OCI-LY7 (cell line): Measurements from ENCODE around the gene SSX2IP. TPM values are rescaled to one million over a fixed set of nuclear protein-coding genes. Genes with fewer than 3 reads are reported as not detected.
"Not testable (repeated sequence)": the region's sequence is repeated elsewhere in the genome, so short reads cannot be mapped to it uniquely, and the experiment has no call there.

ENCODE experiments used
- BruUV-seq: library from RNA; stranded (reverse); fragments of 400-500 nt; replicated peaks from 2 replicates; lab custom pipeline; 2021; lab: Mats Ljungman, UMichigan
- CTCF ChIA-PET: fragments of 300-600 bp; sonication (Branson Sonifier 250); formaldehyde crosslinking; loops from one replicate; lab custom pipeline; 2022; ENCODE audit warnings: antibody characterized with exemption; ENCODE audit not compliant: unreplicated experiment; lab: Charles Lee
- POLR2A ChIA-PET: fragments of 300-600 bp; sonication (Branson Sonifier 250); formaldehyde crosslinking; loops from one replicate; lab custom pipeline; 2022; ENCODE audit warnings: antibody characterized with exemption; lab: Charles Lee
- DNase-seq: peaks from one replicate; pipeline ENCODE4 v3.0.0-alpha.2; 2015; ENCODE audit warnings: low spot score
- H2AFZ ChIP-seq: fragments of 200-600 bp; sonication (generic), shearing (Covaris generic); 2 replicates; pipeline ENCODE4 v1.6.1; 2014; ENCODE audit warnings: mild to moderate bottlenecking, antibody characterized with exemption, low read length, moderate library complexity
- H3K27ac ChIP-seq: fragments of 200-600 bp; sonication (generic); 2 replicates; pipeline ENCODE4 v1.5.1; 2014; ENCODE audit warnings: mixed run types, low read depth, mild to moderate bottlenecking, moderate library complexity, low read length, inconsistent platforms; ENCODE audit not compliant: poor library complexity, severe bottlenecking
- H3K36me3 ChIP-seq: fragments of 200-600 bp; sonication (generic); 2 replicates; pipeline ENCODE4 v1.6.1; 2014; ENCODE audit warnings: mild to moderate bottlenecking, antibody characterized with exemption, low read length, moderate library complexity, mixed read lengths; ENCODE audit not compliant: insufficient read depth
- H3K4me1 ChIP-seq: fragments of 200-600 bp; sonication (generic); 2 replicates; pipeline ENCODE4 v1.5.1; 2014; ENCODE audit warnings: mild to moderate bottlenecking, low read length; ENCODE audit not compliant: insufficient read depth, poor library complexity, severe bottlenecking
- H3K4me2 ChIP-seq: fragments of 200-600 bp; sonication (generic); 2 replicates; pipeline ENCODE4 v1.6.1; 2014; ENCODE audit warnings: mild to moderate bottlenecking, low read length
- H3K4me3 ChIP-seq: fragments of 200-600 bp; sonication (generic); 2 replicates; pipeline ENCODE4 v1.5.1; 2014; ENCODE audit warnings: mild to moderate bottlenecking, low read depth, low read length; ENCODE audit not compliant: poor library complexity, severe bottlenecking
- H3K79me2 ChIP-seq: fragments of 200-600 bp; sonication (generic); 2 replicates; pipeline ENCODE4 v1.6.1; 2016; ENCODE audit warnings: low read depth, mild to moderate bottlenecking, low read length, moderate library complexity, mixed read lengths; ENCODE audit not compliant: insufficient read depth
- H3K9me2 ChIP-seq: fragments of 200-600 bp; sonication (generic); 2 replicates; pipeline ENCODE4 v1.6.1; 2016; ENCODE audit warnings: mild to moderate bottlenecking, low read length, mixed read lengths; ENCODE audit not compliant: insufficient read depth
- H3K9me3 ChIP-seq: fragments of 200-600 bp; sonication (generic); 2 replicates; pipeline ENCODE4 v1.6.1; 2014; ENCODE audit warnings: mild to moderate bottlenecking, mixed run types, low read length, mixed read lengths
- H4K20me1 ChIP-seq: fragments of 200-600 bp; sonication (generic); 2 replicates; pipeline ENCODE4 v1.6.1; 2014; ENCODE audit warnings: mild to moderate bottlenecking, antibody characterized with exemption, low read length, moderate library complexity, mixed read lengths; ENCODE audit not compliant: insufficient read depth
- CTCF ChIP-seq: fragments of 200-600 bp; sonication (generic); conservative IDR thresholded peaks from 2 replicates; pipeline ENCODE4 v1.5.1; 2014; ENCODE audit warnings: mild to moderate bottlenecking, antibody characterized with exemption, low read length, moderate library complexity, mixed read lengths
- EZH2phosphoT487 ChIP-seq: fragments of 200-600 bp; sonication (generic); IDR thresholded peaks from 2 replicates; pipeline ENCODE4 v1.6.1; 2018; ENCODE audit warnings: low read depth, borderline replicate concordance, mild to moderate bottlenecking, mixed run types, antibody characterized with exemption, low read length, moderate library complexity, mixed read lengths
- intact Hi-C: fragments of 100-400 bp; cut with micrococcal nuclease; formaldehyde crosslinking; loops from one replicate; pipeline ENCODE4 v1.10.0; 2022; ENCODE audit not compliant: unreplicated experiment
- total RNA-seq, 2 experiments: library from RNA; depleted of rRNA in 1 of 2; stranded (reverse); fragments of >200 nt in 1 of 2; shearing (Covaris generic) in 1 of 2; gene quantifications; 2 replicates each; pipeline ENCODE4 v1.2.3, GENCODE V29; 2014 to 2022

SSX2IP gene
- total RNA-seq, 2 experiments from 2014 or later, result 24.1 to 24.4 TPM

GRCh38 chr1:84598846-84599741 lies 91.2 kb downstream of the SSX2IP start:
- Histone ChIP-seq H3K79me2 (no peaks in the 10 kb centered on the region), H3K4me3 (no peak overlapping the region), H3K4me1 (peaks cover 8% of the 10 kb centered on the region), H4K20me1 (no peaks in the 10 kb centered on the region), H3K9me3 (no peaks in the 10 kb centered on the region), H3K9me2 (no peaks in the 10 kb centered on the region), H3K27ac (no peak overlapping the region), H3K36me3 (no peaks in the 10 kb centered on the region), H3K4me2 (peak overlapping the region; percentile 2; the same call in 1 of the 2 replicates), H2AFZ (no peak overlapping the region)
- intact Hi-C loops, result loop anchor here (2.0 kb wide), 1 partner anchor 20 kb away; no protein-coding TSS in a partner anchor
- no TSS peak for BruUV-seq
- POLR2A ChIA-PET, result interaction anchor here (0.8 kb wide), 1 partner anchor 14 kb away, joined by 3 read pairs; no protein-coding TSS in a partner anchor
- peak; percentile 15 for DNase-seq
- TF ChIP-seq EZH2phosphoT487, result no peak
- TF ChIP-seq CTCF, result no peak
- CTCF ChIA-PET, result no interaction called here

- ChIA-PET POLR2A (no interaction called here), CTCF (no interaction called here)
- Histone ChIP-seq H3K4me3 (no peak overlapping the region), H2AFZ (no peak overlapping the region), H3K4me2 (no peak overlapping the region), H3K27ac (no peak overlapping the region), H4K20me1 (no peaks in the 10 kb centered on the region), H3K9me2 (no peaks in the 10 kb centered on the region), H3K36me3 (no peaks in the 10 kb centered on the region), H3K79me2 (no peaks in the 10 kb centered on the region), H3K4me1 (peaks cover 8% of the 10 kb centered on the region), H3K9me3 (no peaks in the 10 kb centered on the region)
- no peak for DNase-seq
- no peak for TF ChIP-seq CTCF
- TF ChIP-seq EZH2phosphoT487, result no peak
- BruUV-seq, result no TSS peak
- intact Hi-C loops, result loop anchor here (2.0 kb wide), 1 partner anchor 20 kb away; no protein-coding TSS in a partner anchor
Measured at GRCh38 chr1:84598418-84598817, 91.8 kb downstream of the SSX2IP start.

- Histone ChIP-seq H3K4me1 (peaks cover 8% of the 10 kb centered on the region), H3K27ac (no peak overlapping the region), H3K36me3 (no peaks in the 10 kb centered on the region), H4K20me1 (no peaks in the 10 kb centered on the region), H3K79me2 (no peaks in the 10 kb centered on the region), H3K4me3 (no peak overlapping the region), H3K9me2 (no peaks in the 10 kb centered on the region), H3K9me3 (no peaks in the 10 kb centered on the region), H3K4me2 (no peak overlapping the region), H2AFZ (no peak overlapping the region)
- CTCF ChIA-PET, result no interaction called here
- no peak for DNase-seq
- TF ChIP-seq EZH2phosphoT487 (no peak), CTCF (no peak)
- BruUV-seq, result no TSS peak
- POLR2A ChIA-PET, result interaction anchor here (0.8 to 0.9 kb wide), 2 partner anchors 13 to 699 kb away, joined by 3 read pairs; no protein-coding TSS in a partner anchor
- intact Hi-C loops, result no loop called here
Measured at GRCh38 chr1:84597011-84597410, 93.2 kb downstream of the SSX2IP start.

- CTCF ChIA-PET, result interaction anchor here (0.6 kb wide), 1 partner anchor 21 kb away, joined by 5 read pairs; the partner anchor contains the start of gene CTBS
- H3K27ac ChIP-seq, POLR2A ChIA-PET, H3K4me3 ChIP-seq, intact Hi-C loops, H3K36me3 ChIP-seq, H3K4me1 ChIP-seq, H2AFZ ChIP-seq, H3K9me3 ChIP-seq, DNase-seq, H4K20me1 ChIP-seq, H3K9me2 ChIP-seq, H3K4me2 ChIP-seq, H3K79me2 ChIP-seq, BruUV-seq: not testable (repeated sequence)
Measured at GRCh38 chr1:84594959-84595358, 95.3 kb downstream of the SSX2IP start.
